Progenitor cell of endocrine pancreas (in vitro differentiated cells): Measurements from ENCODE around the gene VWA2. TPM values are rescaled to one million over a fixed set of nuclear protein-coding genes. Genes with fewer than 3 reads are reported as not detected.

Source experiments
- DNase-seq: peaks from one replicate; pipeline ENCODE4 v3.0.0; 2021; ENCODE audit warnings: low spot score; ENCODE audit not compliant: unreplicated experiment
- H3K27ac Mint-ChIP-seq: 2 replicates; pipeline ENCODE4 v1.8.0; 2021; ENCODE audit warnings: mild to moderate bottlenecking, moderate library complexity, mixed read lengths
- H3K27me3 Mint-ChIP-seq: 2 replicates; pipeline ENCODE4 v1.8.0; 2021; ENCODE audit warnings: mixed read lengths
- H3K36me3 Mint-ChIP-seq: 2 replicates; pipeline ENCODE4 v1.8.0; 2022; ENCODE audit warnings: mixed read lengths; ENCODE audit not compliant: insufficient read depth
- H3K4me1 Mint-ChIP-seq: 2 replicates; pipeline ENCODE4 v1.8.0; 2021; ENCODE audit warnings: low read depth, mixed read lengths
- H3K4me3 Mint-ChIP-seq: 2 replicates; pipeline ENCODE4 v1.8.0; 2021; ENCODE audit warnings: low read depth, mild to moderate bottlenecking, moderate library complexity, mixed read lengths
- H3K9me3 Mint-ChIP-seq: 2 replicates; pipeline ENCODE4 v1.8.0; 2021; ENCODE audit warnings: low read depth, mixed read lengths
- CTCF ChIP-seq: fragments of 200-600 bp; sonication (generic); IDR thresholded peaks from one replicate; pipeline ENCODE4 v1.5.0; 2021; ENCODE audit warnings: antibody characterized with exemption, mild to moderate bottlenecking; ENCODE audit not compliant: unreplicated experiment
- total RNA-seq: library from RNA; stranded (reverse); gene quantifications from 2 replicates; pipeline ENCODE4 v1.2.1, GENCODE V29; 2021

The VWA2 gene
- total RNA-seq, 1 donor from 2014 or later = 12.4 TPM

DNA sequence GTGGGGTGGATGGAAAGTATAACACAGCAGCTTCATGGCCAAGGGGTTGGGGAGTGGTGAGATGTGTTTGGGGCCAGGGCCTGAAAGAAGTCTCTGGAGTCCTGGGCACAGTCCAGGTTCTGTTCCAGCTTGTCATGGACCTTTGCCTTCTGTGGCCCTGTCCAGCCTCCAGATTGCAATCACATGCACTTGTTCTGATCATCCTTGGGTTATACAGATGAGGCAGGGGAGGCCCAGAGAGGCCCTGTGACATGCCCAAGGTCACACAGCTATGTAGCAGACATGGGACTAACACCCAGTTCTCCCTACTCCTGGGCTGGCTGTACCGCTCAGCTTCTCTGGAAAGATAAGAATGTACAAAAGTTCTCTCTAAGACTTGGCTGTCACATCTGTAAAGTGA, 11.7 kb downstream of the VWA2 start:
- DNase-seq = no peak
- Mint-ChIP-seq H3K4me3 (no peak overlapping the region), H3K36me3 (peaks cover 15% of the 10 kb centered on the region), H3K9me3 (no peaks in the 10 kb centered on the region), H3K4me1 (peaks cover 6% of the 10 kb centered on the region), H3K27me3 (no peaks in the 10 kb centered on the region), H3K27ac (no peak overlapping the region)
- no peak for TF ChIP-seq CTCF

- no peak for DNase-seq
- Mint-ChIP-seq H3K9me3 (no peaks in the 10 kb centered on the region), H3K4me1 (no peaks in the 10 kb centered on the region), H3K4me3 (no peak overlapping the region), H3K27ac (no peak overlapping the region), H3K27me3 (no peaks in the 10 kb centered on the region), H3K36me3 (peaks cover 15% of the 10 kb centered on the region)
- TF ChIP-seq CTCF = no peak
These were observed 13.0 kb downstream of the VWA2 start for GRCh38 chr10:114252092-114252491.

DNA sequence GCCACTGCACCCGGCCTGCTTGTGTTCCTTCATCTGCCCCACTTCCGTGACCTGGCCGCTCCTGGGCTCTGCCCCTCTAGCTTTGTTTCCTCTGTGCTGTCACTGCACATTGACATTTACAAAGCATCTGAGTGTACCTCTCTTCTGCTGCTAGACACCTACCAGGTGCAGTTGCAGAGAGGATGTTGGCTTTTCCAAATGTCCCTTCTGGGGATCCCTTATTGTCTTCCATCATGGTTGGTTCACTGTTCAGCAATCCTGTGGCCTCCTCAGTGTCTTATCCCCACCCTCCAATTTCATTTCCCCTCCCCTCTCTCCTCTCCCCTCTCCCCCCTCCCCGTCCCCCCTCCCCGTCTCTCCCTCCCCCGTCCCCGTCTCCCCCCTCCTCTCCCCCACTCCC, 13.8 kb downstream of the VWA2 start:
- Mint-ChIP-seq H3K4me3 (no peak overlapping the region), H3K27ac (no peak overlapping the region), H3K9me3 (no peaks in the 10 kb centered on the region), H3K36me3 (peaks cover 15% of the 10 kb centered on the region), H3K4me1 (peaks cover 4% of the 10 kb centered on the region), H3K27me3 (no peaks in the 10 kb centered on the region)
- no peak for TF ChIP-seq CTCF
- no peak for DNase-seq

DNA sequence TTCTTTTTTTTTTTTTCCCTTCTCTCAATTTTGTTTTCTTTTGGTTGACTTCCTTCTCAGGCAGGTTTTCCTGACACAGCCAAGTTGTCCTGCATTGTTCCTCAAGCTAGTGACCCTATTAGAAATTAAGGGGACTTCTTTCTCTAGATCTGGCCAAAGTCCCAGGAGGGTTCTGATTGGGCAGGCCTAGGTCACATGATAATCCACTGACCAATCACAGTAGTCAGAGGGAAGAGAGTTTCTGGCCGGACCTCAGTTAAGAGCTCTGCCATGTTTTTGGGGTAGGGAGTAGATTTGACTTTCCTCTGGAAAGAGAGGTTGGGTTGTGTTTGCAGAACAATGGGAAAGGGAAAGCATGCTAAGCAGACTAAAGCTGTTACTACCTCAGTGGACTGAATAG, 16.2 kb downstream of the VWA2 start:
- DNase-seq = no peak
- Mint-ChIP-seq H3K27ac (no peak overlapping the region), H3K9me3 (no peaks in the 10 kb centered on the region)

GRCh38 chr10:114256008-114256765, 17.1 kb downstream of the VWA2 start:
- TF ChIP-seq CTCF = no peak
- Mint-ChIP-seq H3K4me3 (no peak overlapping the region), H3K27ac (no peak overlapping the region), H3K36me3 (peaks cover 12% of the 10 kb centered on the region), H3K4me1 (peaks cover 14% of the 10 kb centered on the region), H3K9me3 (no peaks in the 10 kb centered on the region), H3K27me3 (no peaks in the 10 kb centered on the region)
- DNase-seq = no peak

More for the DNA sequence above, 16.2 kb downstream of the VWA2 start:
- TF ChIP-seq CTCF = no peak
- peaks cover 14% of the 10 kb centered on the region for H3K4me1 Mint-ChIP-seq
- H3K27me3 Mint-ChIP-seq = no peaks in the 10 kb centered on the region
- H3K4me3 Mint-ChIP-seq = no peak overlapping the region
- H3K36me3 Mint-ChIP-seq = peaks cover 13% of the 10 kb centered on the region
